Measurements from ENCODE around the gene ZNF423.

Gene ZNF423

GRCh38 chr16:49604602-49605001 lies 251.3 kb downstream of the ZNF423 start:
- H3K27ac ChIP-seq (ENCODE audit: low read length): no peak overlapping the region
- TF ChIP-seq EZH2 (IDR thresholded peaks at IDR 0.05; ENCODE audit: borderline replicate concordance, low read depth, low read length, severe bottlenecking): no peak
- no peak for TF ChIP-seq CTCF (IDR thresholded peaks at IDR 0.05; ENCODE audit: borderline replicate concordance, extremely low read depth, low read length, poor library complexity, severe bottlenecking)
- H3K4me3 ChIP-seq (ENCODE audit: low read depth in 1 of 2, low read length in 2 of 2): no peak overlapping the region
- no peak overlapping the region for H2AFZ ChIP-seq (ENCODE audit: low read depth, low read length)
- DNase-seq (no peak), ATAC-seq (ENCODE audit: insufficient read depth, low read depth) (no peak)
- H4K20me1 ChIP-seq (ENCODE audit: insufficient read depth, low read length): no peaks in the 10 kb centered on the region
- no peak overlapping the region for H3K4me2 ChIP-seq (ENCODE audit: insufficient read depth, low read length)
- H3K79me2 ChIP-seq (ENCODE audit: insufficient read depth, low read length): no peaks in the 10 kb centered on the region
- H3K4me1 ChIP-seq (ENCODE audit: insufficient read depth, low read length): peaks cover 7% of the 10 kb centered on the region; the same call in 1 of the 2 replicates
- no peaks in the 10 kb centered on the region for H3K9me3 ChIP-seq (ENCODE audit: insufficient read depth, low read length, severe bottlenecking)
- no peak overlapping the region for H3K9ac ChIP-seq (ENCODE audit: low read depth, low read length)
- no peaks in the 10 kb centered on the region for H3K36me3 ChIP-seq (ENCODE audit: insufficient read depth, low read length)
- H3K27me3 ChIP-seq (ENCODE audit: insufficient read depth, low read length, poor library complexity): no peaks in the 10 kb centered on the region

- Histone ChIP-seq H3K9ac (ENCODE audit: low read depth, low read length) (no peak overlapping the region), H3K79me2 (ENCODE audit: insufficient read depth, low read length) (no peaks in the 10 kb centered on the region), H3K4me2 (ENCODE audit: insufficient read depth, low read length) (no peak overlapping the region), H3K9me3 (ENCODE audit: insufficient read depth, low read length, severe bottlenecking) (no peaks in the 10 kb centered on the region), H4K20me1 (ENCODE audit: insufficient read depth, low read length) (no peaks in the 10 kb centered on the region), H3K36me3 (ENCODE audit: insufficient read depth, low read length) (no peaks in the 10 kb centered on the region), H3K27ac (ENCODE audit: low read length) (no peak overlapping the region), H2AFZ (ENCODE audit: low read depth, low read length) (no peak overlapping the region), H3K27me3 (ENCODE audit: insufficient read depth, low read length, poor library complexity) (no peaks in the 10 kb centered on the region), H3K4me1 (ENCODE audit: insufficient read depth, low read length) (peaks cover 8% of the 10 kb centered on the region; the same call in 1 of the 2 replicates), H3K4me3 (ENCODE audit: low read depth in 1 of 2, low read length in 2 of 2) (no peak overlapping the region)
- no peak for DNase-seq
- TF ChIP-seq CTCF (IDR thresholded peaks at IDR 0.05; ENCODE audit: borderline replicate concordance, extremely low read depth, low read length, poor library complexity, severe bottlenecking): no peak
- no peak for TF ChIP-seq EZH2 (IDR thresholded peaks at IDR 0.05; ENCODE audit: borderline replicate concordance, low read depth, low read length, severe bottlenecking)
- ATAC-seq (ENCODE audit: insufficient read depth, low read depth): no peak
Measured at GRCh38 chr16:49603956-49604355, 252.0 kb downstream of the ZNF423 start.

- Histone ChIP-seq H4K20me1 (ENCODE audit: insufficient read depth, low read length) (no peaks in the 10 kb centered on the region), H3K4me3 (ENCODE audit: low read depth in 1 of 2, low read length in 2 of 2) (no peak overlapping the region), H3K4me2 (ENCODE audit: insufficient read depth, low read length) (no peak overlapping the region), H3K79me2 (ENCODE audit: insufficient read depth, low read length) (no peaks in the 10 kb centered on the region), H3K36me3 (ENCODE audit: insufficient read depth, low read length) (no peaks in the 10 kb centered on the region), H3K27me3 (ENCODE audit: insufficient read depth, low read length, poor library complexity) (no peaks in the 10 kb centered on the region), H3K9me3 (ENCODE audit: insufficient read depth, low read length, severe bottlenecking) (no peaks in the 10 kb centered on the region), H3K4me1 (ENCODE audit: insufficient read depth, low read length) (peaks cover 8% of the 10 kb centered on the region; the same call in 1 of the 2 replicates), H3K9ac (ENCODE audit: low read depth, low read length) (no peak overlapping the region), H3K27ac (ENCODE audit: low read length) (no peak overlapping the region), H2AFZ (ENCODE audit: low read depth, low read length) (no peak overlapping the region)
- ATAC-seq (ENCODE audit: insufficient read depth, low read depth) (no peak), DNase-seq (no peak)
- TF ChIP-seq CTCF (IDR thresholded peaks at IDR 0.05; ENCODE audit: borderline replicate concordance, extremely low read depth, low read length, poor library complexity, severe bottlenecking): no peak
- no peak for TF ChIP-seq EZH2 (IDR thresholded peaks at IDR 0.05; ENCODE audit: borderline replicate concordance, low read depth, low read length, severe bottlenecking)
Measured at GRCh38 chr16:49602976-49603310, 253.0 kb downstream of the ZNF423 start.
